Testis (tissue), 2 donors: ENCODE results near the gene CHKB.

Experiments
- CTCF ChIP-seq, 3 experiments: fragments of 450-650 bp in 2 of 3; fragments of 200-600 bp in 1 of 3; sonication (generic) in 1 of 3; IDR thresholded peaks; one replicate each; pipeline ENCODE4 v1.5.1; 2016 to 2019; ENCODE audit warnings: antibody characterized with exemption in 3 of 3, mild to moderate bottlenecking in 2 of 3, moderate library complexity in 1 of 3
- POLR2A ChIP-seq: fragments of 450-650 bp; IDR thresholded peaks from one replicate; pipeline ENCODE4 v1.6.1; 2017; ENCODE audit warnings: antibody characterized with exemption, mild to moderate bottlenecking, moderate library complexity

GRCh38 chr22:50600967-50601668, 18.5 kb upstream of the CHKB start:
- TF ChIP-seq CTCF (IDR thresholded peaks at IDR 0.05) (no peak), POLR2A (no peak)
